ENCODE measurements around the gene HOMER1.

The HOMER1 gene

GRCh38 chr5:79416499-79416898, 97.4 kb downstream of the HOMER1 start:
- DNase-seq (ENCODE audit: low read depth): peak; percentile 73
- peak overlapping the region; percentile 5; the same call in 1 of the 2 replicates for H3K4me3 ChIP-seq (ENCODE audit: low read depth, low read length)
- no peak for TF ChIP-seq CTCF (IDR thresholded peaks at IDR 0.05; ENCODE audit: insufficient read depth, low read depth, low read length, missing control alignments)

- H3K4me3 ChIP-seq (ENCODE audit: low read depth, low read length): no peak overlapping the region
- no peak for TF ChIP-seq CTCF (IDR thresholded peaks at IDR 0.05; ENCODE audit: insufficient read depth, low read depth, low read length, missing control alignments)
- DNase-seq (ENCODE audit: low read depth): no peak
Observed at GRCh38 chr5:79413112-79413511, 100.8 kb downstream of the HOMER1 start.

GRCh38 chr5:79408028-79408427, 105.9 kb downstream of the HOMER1 start:
- TF ChIP-seq CTCF (IDR thresholded peaks at IDR 0.05; ENCODE audit: insufficient read depth, low read depth, low read length, missing control alignments): no peak
- no peak overlapping the region for H3K4me3 ChIP-seq (ENCODE audit: low read depth, low read length)
- DNase-seq (ENCODE audit: low read depth): no peak

DNA sequence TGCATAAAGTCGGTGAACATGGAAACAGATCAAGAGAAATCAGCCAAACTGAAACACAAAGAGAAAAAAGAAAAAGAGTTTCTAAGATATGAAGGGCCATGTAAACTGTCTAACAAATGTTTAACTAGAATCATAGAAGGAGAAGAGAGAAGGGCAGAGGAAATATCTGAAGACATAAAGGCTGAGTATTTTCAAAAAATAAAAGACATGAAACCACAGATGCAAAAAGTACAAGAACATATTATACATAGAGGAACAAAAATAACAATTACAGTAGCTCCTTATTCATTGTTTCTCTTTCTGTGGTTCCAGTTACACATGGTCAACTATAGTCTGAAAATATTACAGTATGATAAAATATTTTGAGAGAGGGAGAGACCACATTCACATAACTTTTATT, 106.3 kb downstream of the HOMER1 start:
- no peak for TF ChIP-seq CTCF (IDR thresholded peaks at IDR 0.05; ENCODE audit: insufficient read depth, low read depth, low read length, missing control alignments)
- no peak for DNase-seq (ENCODE audit: low read depth)
- no peak overlapping the region for H3K4me3 ChIP-seq (ENCODE audit: low read depth, low read length)

DNA sequence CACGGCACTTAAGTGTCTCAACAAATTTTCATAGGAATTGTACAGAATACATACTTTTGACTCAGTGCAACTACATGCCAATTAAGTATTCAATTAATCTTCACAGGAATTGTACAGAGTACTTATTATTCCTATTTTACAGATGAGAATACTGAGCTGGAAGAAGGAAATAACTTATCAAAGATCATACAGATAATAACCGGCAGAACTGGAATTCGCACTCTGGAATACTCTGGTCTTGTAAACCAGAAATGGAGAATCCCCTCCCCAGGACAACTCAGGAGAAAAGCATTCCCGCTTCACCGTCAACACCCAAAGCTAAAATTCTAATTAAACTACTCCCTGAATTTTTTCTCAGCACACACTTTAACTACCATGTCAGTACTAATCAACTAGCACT, 112.7 kb downstream of the HOMER1 start:
- no peak overlapping the region for H3K4me3 ChIP-seq (ENCODE audit: low read depth, low read length)
- DNase-seq (ENCODE audit: low read depth): no peak
- no peak for TF ChIP-seq CTCF (IDR thresholded peaks at IDR 0.05; ENCODE audit: insufficient read depth, low read depth, low read length, missing control alignments)

GRCh38 chr5:79399046-79399445, 114.9 kb downstream of the HOMER1 start:
- no peak for TF ChIP-seq CTCF (IDR thresholded peaks at IDR 0.05; ENCODE audit: insufficient read depth, low read depth, low read length, missing control alignments)
- DNase-seq (ENCODE audit: low read depth): no peak
- no peak overlapping the region for H3K4me3 ChIP-seq (ENCODE audit: low read depth, low read length)

GRCh38 chr5:79397080-79397479, 116.9 kb downstream of the HOMER1 start:
- no peak for TF ChIP-seq CTCF (IDR thresholded peaks at IDR 0.05; ENCODE audit: insufficient read depth, low read depth, low read length, missing control alignments)
- no peak overlapping the region for H3K4me3 ChIP-seq (ENCODE audit: low read depth, low read length)
- no peak for DNase-seq (ENCODE audit: low read depth)

Measured in GM12865 (cell line).